ENCODE measurements around the gene CEL.

DNA sequence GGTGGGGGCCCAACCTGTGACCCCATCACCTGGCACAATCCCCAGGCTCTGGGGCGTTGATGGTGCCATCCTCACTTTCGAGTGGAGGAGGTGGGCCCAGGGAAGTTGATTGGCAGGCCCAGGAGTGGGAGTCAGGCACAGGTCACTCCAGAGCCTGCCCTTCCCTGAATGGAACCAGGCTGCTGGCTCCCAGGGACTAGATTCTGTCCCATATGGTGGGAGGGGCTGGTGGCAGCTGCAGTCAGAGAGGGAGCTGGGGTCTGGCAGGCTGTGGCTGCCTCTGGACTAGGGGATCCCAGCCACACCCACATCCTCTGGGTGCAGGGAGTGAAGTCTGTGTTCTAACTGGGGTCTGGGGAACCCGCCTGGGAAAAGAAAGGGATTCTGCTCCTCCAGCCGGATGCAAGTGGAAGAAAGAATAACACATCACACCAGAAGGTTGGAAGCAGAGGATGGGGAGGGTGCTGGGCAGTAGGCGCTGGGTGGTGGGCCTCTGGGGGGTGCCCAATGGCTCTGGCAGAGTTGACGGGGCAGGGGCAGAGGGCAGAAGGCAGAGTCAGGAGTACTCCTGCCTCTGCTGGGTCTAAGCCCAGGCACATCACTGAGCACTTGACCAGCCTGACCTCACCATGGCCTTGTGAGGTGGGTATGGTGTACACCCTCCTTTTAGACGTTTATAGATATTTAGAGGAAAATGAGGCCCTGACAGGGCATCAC, 25.8 kb downstream of the CEL start:
- TF ChIP-seq CTCF (IDR thresholded peaks at IDR 0.05) (no peak), POLR2A (IDR thresholded peaks at IDR 0.05) (no peak)
